Hematopoietic multipotent progenitor cell treated with erythropoietin and hydrocortisone succinate and interleukin-3 and kit ligand, for 15 days (in vitro differentiated cells): Measurements from ENCODE around the gene RERE.

Experiments used
- DNase-seq: peaks from one replicate; pipeline ENCODE4 v3.0.0-alpha.2; 2015; ENCODE audit warnings: low spot score

The RERE gene

DNA sequence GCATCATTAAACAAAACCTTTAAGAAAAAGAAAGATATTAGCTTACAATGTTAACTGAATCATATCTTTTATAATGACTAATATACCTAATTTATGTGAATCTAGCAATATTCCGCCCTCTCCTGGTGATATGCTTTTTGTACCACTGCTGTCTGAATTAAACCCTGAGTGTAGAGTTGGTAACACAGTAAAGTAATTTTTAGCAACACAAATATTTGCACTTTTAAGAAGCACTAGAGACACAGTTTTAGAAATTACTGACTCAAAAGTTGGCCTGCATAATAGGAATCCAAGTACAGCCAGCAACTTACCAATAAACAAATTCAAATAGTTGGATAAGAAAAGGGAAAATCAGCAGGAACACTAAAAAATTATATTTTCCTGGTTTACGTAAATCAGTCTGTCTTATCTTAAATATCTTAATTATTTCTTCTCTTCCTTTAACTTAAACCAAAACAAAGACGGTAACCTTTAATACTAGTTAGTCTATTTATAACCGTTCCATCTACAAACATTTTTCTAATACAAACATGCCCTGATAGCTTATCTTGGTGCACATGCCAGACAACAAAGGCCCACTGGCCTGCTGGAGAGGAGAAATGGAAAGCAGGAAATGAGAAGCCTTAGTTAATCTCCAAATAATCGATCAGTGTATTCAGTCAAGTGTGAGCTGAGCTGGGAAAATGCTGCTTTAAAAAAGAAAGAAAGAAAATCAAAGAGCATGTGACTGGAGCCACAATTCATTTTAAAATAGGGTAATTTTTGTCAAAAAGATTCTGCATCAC lies 246.0 kb downstream of the RERE start:
- peak; percentile 23 for DNase-seq

DNA sequence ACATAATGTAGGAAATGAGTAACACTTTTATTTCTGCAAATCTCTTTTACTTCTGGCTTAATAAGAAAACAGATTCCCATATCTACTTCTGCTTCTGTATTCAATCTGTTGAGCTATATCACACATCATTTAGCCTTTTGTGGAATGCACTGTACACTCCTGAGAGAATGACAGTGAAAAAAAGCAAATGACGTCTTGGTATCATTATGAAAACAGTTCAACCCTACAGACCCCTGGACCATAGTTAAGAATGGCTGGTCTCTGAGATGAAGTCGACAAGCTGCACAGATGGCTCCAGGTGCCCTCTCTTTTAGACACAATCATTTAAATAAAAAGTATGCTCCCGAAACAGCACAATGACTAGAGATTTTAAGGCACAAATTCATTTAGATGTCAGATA lies 247.0 kb downstream of the RERE start:
- no peak for DNase-seq

DNA sequence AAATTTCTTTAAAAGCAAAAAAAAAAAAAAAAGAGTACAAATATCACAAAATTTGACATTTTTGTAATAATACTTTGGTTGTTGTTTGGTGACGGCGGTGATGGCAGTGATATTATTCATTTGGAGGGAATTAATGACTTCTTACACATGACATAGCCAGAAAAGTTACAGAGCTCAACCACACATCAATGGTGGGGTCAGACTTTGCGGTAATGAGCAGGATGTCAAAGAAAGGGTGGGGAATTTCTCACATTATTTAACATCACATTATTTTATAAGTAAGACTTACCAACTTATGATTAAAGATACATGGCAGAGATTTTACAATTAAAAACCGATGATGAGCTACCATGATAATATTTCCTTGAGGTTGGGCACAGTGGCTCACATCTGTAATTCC lies 248.2 kb downstream of the RERE start:
- DNase-seq, result no peak

DNA sequence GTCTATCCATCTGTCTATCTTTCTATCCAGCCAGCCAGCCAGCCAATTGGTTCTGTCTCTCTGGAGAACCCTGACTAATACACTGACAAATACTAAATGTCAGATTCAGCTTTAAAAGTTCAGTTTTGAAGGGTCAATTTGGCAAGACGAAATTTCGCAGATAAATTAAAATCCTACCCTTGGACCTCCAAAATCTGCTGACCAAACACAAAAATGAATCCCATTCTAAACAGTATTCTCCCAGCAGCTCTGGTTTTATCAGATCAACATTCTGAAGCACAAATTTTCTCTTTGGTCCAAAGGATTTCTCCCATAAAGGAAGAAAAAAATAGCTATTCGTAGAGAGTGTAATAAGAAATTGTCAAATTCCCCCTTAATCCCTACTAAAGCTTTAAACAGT lies 248.6 kb downstream of the RERE start:
- no peak for DNase-seq

DNA sequence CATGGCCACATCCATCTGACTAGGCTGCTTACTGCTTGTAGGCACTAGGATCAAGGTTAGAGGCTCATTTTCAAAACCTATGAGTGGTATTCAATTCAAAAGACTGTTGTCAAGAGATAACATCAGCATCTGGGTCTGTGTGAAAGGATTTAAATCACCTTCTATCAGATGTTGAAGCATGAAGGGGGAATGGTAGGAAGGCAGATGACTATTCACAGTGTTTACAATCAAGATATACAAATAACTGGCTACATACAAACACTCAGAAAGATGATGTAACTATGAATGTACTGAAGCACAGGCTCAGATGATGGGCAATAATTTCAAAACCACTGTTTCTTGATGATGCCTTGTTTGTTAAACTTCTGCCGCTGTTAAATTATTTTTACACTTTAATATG lies 250.3 kb downstream of the RERE start:
- DNase-seq, result no peak

DNA sequence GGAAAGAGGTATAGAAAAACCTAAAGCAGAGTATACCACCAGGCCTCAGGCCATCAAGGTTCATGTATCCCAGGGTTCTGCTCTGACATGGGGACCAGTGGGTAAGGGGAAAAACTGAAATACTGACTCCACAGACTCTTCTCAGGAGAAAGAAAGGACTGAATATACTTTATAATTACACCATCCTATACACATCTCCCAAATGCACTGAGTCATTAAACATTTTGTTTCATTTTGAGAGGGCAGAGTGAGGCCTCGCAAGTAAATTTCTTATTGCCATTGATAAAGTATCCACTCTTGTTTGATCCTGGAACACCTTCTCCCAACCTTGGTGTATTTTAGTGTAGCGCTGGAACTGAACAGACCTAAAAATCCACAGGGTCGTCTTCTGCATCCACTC lies 251.6 kb downstream of the RERE start:
- DNase-seq, result no peak

DNA sequence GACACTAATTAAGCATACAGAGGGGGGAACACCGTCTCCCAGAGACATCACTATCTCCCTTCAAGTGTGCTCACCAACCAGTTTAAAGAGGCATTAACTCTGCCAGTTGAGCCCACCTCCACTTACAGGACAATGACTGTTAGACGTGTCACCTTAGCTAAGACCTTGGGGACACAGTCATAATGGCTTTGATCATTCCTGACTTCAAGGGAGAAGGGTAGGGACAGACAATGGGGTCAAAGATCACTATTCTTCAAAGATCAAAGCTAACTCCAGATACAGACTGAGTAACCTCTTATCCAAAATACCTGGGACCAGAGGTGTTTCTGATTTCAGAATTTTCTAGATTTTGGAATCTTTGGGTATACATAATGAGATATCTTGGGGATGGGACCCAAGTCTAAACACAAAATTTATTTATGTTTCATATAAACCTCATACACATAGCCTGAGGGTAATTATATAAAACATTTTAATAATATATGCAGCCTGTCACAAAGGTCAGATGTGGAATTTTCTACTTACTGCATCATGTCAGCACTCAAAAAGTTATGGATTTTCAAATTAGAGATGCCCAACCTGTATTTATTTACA lies 253.4 kb downstream of the RERE start:
- DNase-seq, result no peak

DNA sequence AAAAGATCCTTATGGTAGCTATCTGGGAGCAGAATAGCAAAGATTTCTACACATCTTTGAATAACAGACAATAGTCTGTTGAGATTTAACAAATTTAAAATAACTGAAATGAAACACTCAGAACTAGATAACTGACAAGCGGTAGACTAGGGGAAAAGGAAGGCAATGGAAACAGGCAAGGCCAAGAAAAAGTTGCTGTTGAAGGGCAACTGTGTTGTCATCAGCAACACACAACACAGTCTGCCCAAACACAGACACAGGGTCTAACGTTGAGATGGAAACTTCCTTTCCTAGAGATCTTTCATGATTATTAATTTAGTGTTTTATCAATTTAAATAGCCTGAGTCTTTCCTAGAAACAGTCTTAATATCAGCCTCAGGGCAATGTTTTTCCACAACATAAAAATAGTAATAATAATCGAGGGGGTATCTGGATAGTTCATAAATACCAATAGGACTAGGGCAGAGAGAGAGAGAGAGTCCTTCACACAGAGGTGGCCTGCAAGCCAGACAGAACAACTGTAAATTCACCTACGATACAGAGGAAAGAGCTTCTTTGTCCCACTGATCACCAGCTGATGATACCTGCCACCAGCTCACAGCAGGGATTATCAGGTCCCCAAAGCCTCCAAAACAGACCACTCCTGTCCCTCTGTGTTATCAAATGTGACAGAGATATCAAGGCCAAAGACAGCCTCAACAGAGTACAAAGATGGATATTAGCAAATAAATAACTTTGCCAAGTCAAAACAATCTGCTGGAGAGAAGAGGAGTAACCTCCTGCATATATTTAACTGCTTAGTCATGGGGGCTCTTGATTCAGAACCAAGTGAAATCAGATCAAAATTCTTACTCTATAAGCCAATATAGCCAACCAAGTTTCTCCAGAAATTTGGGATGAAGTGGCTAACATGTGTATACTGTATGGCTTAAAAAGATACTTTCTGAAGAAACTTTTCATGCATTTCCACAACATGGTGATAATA lies 254.3 kb downstream of the RERE start:
- DNase-seq, result no peak

DNA sequence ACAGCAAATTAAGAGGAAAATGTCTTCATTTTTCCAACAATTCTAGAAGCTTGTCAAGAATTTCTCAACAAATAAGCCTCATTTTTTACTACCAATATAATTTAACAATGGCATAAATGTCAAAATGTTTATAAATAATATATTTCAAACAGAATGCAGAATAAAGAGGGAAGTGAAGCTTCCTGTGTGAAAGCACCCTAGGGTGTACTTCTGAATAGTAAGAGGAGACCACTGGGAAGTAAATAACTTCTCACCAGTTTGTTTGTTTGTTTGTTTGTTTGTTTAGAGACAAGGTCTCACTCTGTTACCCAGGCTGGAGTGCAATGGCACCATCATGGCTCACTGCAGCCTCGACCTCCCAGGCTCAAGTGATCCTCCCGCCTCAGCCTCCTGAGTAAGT lies 255.2 kb downstream of the RERE start:
- DNase-seq, result no peak

DNA sequence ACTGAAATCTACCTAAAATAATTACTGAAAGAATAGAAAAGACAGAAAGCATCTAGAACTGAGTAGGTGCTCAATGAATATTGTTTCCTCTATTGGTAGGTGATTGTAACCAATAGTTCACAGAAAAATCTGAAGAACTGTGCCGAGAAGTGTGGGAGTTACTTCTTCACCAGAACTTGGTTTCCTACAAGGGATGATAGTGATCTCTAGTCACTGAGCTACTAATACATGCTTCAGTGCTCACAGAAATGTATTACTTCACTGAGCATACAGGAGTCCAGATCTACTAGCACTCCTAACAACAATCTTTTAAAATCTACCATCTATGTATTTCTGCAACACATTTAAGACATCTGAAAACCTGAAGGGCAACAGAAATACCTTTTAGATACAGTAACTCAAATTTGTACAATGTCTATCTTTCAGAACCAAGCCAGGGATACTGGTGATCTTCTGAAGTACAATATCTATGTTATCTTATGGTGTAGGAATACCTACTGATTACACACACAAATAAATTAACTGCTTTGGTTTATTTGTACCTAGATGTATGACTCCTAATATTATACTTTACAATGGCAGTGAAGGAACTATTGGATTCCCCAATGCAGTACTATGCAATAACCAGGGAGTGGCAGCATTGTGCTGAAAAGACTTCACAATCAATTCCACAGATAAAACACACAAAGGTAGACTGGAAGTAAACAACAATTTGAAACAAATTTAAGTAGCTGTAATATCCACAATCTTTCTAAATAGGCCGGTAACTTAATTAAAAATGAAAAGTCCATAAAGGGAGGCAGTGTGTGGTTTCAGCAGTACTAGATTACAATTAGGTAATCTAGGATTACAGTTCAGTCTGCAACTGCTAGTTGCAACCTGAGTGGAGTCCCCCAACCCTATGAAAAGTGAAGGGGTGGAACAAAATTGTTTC lies 256.6 kb downstream of the RERE start:
- DNase-seq, result peak; percentile 63

DNA sequence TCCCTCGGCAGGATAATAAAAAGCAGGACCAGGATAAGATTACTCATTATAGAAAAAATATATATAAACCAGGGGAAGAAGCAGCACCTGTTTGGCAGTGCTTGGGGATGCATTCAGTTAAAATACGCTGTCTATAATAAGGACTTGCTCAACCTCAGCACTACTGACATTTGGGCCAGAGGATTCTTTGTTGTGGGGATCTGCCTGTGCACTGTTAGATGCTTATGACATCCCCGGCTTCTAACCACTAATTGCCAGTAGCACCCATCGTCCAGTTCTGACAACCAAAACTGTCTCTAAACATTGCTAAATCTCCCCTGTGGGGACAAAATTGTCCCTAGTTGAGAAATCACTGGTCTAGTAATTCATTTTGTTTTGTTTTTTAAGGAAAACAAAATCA lies 257.4 kb downstream of the RERE start:
- DNase-seq, result no peak

DNA sequence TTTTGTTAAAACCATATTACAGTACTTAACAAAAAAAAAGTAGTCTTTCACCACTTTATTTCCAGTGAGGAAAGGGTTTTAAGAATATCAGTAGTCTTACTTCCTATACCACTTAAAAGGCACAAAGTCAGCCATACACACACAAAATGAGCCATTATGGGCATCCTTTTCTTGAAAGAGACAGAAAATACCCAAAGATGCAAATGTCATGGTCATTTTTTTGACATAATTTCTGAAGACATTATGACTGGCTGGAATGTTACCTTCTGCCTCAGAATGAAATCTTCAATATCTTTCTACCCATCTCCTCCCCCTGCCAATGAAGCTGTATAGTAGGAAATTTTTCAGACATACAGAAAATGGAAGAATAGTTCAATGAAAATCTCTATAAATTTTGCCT lies 261.9 kb downstream of the RERE start:
- no peak for DNase-seq

DNA sequence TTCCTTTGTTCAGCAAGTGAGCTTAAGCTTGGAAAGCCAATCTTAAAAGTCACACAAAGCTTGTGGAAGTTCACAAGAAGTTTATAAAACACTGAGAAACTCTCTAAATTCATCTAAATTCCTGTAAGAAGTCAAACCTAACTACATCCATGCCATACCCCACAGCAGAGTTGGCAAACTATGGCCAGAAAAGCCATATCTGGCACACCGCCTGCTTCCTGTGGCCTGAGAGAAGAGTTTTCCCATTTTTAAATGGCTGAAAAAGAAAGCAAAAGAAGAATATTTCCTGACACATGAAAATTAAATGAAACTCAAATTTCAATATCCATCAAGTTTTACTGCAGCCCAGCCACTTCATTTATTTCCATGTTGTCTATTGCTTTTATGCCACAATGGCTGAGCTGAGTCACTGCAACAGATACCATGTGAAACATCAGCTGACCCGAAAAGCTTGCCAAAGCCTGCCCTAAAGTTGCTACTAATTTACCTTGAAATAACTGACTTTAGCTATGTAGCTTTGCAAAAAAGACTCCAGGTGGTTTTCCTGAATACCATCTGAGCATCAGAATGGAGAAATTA lies 262.4 kb downstream of the RERE start:
- DNase-seq, result peak; percentile 31

DNA sequence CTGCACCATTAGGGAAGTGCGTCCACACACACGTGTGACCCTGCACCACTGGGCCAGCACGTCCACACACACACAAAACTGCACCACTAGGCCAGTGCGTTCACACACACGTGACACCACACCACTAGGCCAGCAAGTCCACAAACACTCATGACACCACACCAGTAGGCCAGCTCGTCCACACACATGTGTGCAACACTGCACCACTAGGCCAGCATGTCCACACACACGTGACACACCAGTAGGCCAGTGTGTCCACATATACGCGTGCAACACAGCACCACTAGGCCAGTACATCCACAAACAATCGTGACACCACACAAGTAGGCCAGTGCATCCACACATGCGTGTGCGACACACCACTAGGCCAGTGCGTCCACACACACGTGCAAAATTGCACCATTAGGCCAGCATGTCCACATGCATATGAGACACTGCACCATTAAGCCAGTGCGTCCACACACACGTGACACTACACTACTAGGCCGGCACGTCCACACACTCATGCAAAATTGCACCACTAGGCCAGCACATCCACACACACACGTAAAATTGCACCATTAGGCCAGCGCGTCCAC lies 264.5 kb downstream of the RERE start:
- DNase-seq, result no peak

DNA sequence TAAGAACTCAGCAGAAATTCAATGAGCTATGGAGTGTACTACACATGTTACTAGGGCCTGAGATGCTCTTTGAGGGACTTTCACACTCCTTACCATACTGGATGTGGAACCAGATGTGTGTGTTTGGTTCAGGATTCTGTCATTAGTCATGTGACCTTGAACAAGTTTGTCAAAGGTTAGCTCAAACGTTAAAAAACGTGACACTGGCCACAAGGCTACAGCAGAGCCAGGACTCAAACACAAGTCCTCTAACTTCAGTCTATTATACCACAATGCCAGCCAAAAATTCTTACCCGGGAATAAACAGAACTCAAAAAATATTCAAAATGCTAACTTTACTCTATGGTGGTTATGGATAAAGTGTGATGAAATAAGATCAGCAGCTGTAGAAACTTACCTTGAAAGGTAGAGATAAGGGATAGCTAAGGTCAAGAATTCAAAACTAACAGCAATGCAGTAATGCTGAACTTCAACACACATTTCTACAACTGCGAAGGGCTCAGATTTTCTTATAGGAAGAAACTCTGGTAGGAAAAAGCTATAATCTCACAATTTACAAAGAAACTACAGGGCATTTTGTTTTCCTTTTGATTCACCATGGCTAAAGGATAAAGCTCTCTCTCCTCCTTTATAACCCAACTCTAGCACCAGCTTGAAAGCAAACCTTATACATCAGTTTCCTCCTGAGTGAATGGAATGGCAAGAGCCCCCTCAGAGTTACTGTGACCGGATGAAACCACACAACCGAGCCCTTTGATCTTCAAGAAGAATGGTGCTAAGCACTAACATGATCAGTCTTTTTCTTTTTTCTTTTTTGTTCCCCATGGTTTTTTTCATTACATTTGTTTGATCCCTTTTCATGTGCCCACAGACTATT lies 265.6 kb downstream of the RERE start:
- no peak for DNase-seq

DNA sequence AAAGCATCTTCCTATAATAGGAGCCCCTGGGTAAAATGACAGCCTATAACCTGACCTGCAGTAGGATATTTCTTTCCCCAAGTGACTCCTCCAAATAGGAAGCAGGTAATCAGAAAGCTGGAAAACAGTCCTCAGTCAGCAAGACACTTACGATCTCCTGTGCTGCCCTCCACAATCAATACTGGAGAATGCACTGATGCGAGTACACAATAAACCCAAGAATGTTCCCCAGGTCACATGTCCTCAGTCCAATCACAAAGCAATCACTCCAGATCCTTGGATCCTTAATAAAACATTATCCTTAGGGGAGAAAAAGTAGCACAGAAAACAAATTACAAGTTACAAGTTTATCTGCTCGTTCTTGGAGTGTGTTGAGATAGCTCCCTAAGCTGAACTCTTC lies 266.4 kb downstream of the RERE start:
- no peak for DNase-seq

DNA sequence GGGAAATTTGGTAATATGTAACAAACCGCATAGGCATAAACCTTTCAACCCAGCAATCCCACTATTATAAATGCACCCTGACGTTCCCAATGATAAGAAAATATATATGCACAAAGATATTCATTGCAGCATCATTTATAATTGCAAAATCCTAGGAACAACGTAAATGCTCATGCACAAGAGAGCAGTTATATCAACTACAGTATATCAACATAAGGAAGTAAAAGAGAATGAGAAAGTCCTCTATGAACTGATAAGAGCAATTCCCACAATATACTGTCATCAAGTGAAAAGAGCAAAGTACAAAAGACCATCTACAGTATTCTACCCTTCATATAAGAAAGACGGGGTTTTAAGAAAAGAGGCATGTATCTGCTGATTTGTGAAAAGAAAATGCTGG lies 269.6 kb downstream of the RERE start:
- no peak for DNase-seq

DNA sequence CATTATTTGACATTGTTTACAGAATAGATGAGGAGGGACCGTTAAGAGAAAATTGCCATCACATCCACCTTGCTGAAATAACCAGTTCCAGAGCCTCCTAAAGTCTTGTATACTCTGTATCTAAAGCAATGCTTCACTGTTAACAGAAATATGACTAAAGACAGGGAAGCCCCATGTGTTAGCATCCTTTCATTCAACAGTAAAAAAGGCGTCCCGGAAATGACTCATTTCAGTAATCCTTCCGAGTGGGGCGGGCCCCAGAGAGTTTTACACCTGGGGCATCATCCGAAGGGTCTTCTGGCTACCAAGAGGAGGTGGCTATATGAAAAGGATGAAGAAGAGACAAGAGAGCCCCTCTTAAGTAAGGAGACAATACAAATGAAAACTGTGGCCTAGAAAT lies 272.4 kb downstream of the RERE start:
- DNase-seq, result no peak

DNA sequence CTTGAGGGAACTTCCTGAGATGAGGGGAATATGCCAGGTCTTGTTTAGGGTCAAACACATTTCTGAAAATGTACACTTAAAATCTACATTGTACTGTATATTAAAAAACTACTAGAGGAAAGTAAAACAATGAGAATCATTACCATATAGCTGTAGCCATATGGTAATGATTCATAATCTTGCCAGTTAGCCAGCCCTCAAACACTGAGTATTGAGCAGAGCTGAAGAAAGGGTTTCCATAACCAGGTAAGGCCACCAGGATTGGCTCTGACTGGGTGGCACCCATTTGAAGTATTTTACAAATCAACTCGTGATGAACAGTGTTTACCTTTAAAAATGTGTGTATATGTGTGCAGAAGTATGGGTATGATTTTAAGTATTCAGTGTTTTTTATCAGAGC lies 272.8 kb downstream of the RERE start:
- DNase-seq, result no peak

DNA sequence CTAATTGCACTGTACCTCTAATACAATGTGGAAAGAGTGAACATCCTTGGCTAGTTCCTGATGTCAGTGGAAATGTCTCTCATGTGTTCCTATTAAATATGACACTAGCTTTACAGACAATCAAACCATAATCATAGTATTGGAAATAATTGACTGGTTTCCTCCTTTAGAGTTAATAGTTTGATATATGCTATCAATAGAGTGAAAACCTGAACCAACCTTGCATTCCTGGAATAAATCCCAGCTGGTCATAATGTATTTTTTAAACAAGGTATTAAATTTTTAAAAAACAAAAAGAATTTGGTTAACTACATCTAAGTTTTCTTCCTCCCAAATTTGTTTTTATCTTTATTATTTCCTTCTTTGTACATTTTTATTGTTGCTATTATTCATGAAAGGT lies 273.5 kb downstream of the RERE start:
- DNase-seq, result no peak
